Hippocampal formation (tissue), 2 donors: ENCODE results near the gene IFI30.

ENCODE experiments used
- DNase-seq, 2 donors: peaks; one replicate each; lab custom pipeline; 2025; lab: John Stamatoyannopoulos, UW

The IFI30 gene

GRCh38 chr19:18225702-18226468, 52.3 kb downstream of the IFI30 start, which contains the start of gene PDE4C:
Gene PDE4C (minus strand): TSS chr19:18226438. CDS start chr19:18226415, 23 bp downstream.
- no peak for DNase-seq

- DNase-seq = no peak
Observed at GRCh38 chr19:18226956-18227780, 53.6 kb downstream of the IFI30 start.
